ENCODE measurements around the gene SPI1.
"Not testable (repeated sequence)": the region's sequence is repeated elsewhere in the genome, so short reads cannot be mapped to it uniquely, and the experiment has no call there.

The SPI1 gene

DNA sequence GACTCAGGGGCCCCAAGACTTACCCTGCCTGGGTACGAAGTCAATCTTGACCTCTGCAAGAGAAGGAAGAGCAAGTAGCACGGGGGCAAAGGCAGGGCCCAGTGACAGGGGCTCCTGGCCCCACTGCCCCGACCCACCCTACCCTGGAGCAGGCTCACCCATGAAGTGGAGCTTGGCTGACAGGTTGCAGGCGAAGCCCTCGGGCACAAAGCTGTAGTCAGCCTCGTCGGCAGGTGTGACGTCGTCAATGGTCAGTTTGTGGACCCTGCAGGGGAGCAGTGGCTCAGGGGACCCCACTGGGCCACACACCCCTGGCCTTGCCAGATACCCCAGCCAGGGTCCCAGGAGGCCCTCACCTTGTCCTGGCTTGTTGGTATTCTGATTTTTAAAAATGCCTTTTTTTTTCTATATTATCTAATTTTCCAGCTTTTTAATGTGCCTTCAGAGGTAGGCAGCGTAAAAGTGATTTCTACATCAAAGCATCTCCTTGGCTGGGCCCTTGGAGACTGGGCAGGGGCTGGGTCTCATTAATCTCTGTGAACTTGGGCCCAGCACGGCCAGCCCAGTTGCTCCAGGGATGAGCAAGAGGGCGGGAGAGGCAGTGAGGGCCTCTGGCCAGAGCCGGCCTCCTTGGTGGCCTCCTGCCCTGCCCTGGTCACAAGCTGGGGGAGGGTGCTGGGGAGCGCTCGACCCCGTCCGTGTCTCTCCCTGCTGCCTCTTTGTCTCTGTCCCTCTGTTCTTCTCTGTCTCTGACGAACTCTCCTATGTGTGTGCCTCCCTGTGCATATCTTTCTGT is 37.2 kb downstream of the SPI1 start:
- no peak for DNase-seq (ENCODE audit: low read depth)

DNA sequence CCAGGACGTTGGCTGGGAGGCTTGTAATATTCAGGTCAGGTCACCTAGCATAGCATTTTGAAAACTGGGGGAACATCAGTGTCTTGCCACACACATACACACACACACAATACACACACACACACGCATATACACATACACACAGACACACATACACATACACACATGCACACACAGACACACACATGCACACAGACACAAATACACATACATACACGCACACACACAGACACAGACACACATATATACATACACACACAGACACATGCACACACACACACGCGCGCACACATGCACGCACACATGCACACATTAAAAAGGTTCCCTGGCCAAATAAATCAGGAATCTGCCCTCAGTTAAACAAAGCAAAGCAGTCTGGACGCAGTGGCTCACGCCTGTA is 38.3 kb downstream of the SPI1 start:
- DNase-seq (ENCODE audit: low read depth) = no peak

- DNase-seq (ENCODE audit: low read depth) = no peak
Observed at GRCh38 chr11:47338396-47339241, 39.7 kb downstream of the SPI1 start.

DNA sequence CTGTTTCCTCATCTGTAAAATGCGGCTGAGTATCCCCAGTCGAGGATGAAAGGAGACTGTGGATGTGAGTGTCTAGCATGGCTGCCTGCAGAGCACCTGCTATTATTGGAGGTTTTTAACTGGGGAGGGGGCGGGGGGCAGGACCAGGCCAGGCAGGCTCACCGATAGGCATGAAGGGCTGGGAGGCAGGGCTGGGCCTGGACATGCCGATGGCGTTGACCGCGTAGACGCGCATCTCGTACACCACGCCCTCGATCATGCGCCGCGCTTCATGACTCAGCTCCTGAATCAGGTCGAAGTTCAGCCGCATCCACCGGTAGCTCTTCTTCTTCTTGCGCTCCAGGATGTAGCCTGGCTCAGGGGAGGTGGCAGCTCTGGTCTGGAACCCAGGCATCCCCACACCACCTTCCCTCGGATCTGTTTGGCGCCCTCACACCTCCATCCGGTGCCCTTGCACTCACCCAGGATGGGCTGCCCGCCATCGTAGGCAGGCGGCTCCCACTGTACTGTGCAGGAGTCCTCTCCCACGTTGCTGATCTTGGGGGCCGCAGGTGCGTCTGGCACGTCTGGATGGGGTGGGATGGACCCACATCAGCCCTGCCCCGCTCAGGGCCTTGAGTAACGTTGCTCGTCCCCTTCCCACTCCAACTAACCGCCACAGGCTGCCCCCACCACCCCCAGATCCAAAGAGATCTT is 41.0 kb downstream of the SPI1 start:
- DNase-seq (ENCODE audit: low read depth) = no peak

- no peak for DNase-seq (ENCODE audit: low read depth)
Observed at GRCh38 chr11:47336595-47336994, 41.8 kb downstream of the SPI1 start.

DNA sequence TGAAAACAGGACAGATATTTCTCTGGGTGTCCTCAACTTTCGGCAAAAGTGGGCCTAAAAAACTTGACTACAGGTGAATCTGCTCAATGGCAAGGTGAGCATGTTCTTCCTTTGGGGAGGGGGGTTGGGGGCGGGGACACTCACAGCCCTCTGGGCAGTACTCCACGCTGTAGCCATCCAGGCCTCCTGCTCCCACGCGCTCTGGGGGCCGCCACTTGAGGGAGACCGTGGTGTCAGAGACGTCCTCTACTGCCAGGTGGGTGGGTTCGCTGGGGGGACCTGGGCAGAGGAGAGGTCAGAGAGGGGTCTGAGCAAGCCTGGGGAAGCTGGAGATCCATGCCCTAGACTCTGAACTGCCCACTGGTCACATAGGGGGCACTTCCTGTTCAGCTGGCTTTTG is 42.6 kb downstream of the SPI1 start:
- DNase-seq (ENCODE audit: low read depth) = no peak

DNA sequence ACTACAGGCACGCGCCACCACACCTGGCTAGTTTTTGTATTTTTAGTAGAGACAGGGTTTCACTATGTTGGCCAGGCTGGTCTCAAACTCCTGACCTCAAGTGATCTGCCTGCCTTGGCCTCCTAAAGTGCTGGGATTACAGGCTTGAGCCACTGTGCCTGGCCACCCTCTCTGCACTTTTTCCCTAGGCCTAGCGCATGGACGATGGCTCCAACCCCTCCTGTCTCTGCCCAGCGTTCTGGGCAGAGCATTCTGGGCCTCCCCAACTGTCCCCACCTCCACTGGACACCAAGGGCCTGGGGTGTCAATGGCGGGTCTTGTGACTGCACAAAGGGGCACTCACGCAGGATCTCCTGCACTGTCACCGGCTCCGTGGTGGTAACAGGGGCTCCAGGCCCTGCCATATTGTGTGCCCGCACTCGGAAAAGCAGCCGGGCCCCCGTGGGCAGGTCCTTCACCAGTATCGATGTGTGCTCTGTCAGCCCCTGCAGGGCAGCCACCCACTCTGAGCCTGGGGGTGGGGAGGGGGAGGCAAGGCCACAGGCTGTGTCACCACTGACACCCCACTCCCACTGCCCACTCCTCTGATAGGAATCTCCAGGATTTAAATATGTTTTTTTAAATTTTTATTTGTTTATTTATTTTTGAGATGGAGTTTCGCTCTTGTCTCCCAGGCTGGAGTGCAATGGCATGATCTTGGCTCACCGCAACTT is 43.5 kb downstream of the SPI1 start:
- DNase-seq (ENCODE audit: low read depth) = not testable (repeated sequence)

GRCh38 chr11:47333886-47334443 is 44.4 kb downstream of the SPI1 start:
- no peak for DNase-seq (ENCODE audit: low read depth)

DNA sequence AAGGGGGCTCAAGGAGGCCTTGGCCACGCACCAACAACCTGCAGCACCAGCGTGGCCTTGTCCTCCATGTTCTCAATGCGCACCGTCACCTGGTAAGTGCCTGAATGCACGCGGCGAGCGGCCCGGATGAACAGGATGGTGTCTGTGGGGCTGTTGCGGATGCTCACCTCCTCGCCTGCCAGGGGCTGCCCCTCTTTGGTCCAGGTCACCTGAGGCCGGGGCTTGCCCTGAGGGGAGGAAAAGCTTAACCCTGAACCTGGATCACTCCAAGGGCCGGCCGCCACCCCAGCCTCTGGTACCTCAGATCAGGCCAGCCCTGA is 44.9 kb downstream of the SPI1 start:
- DNase-seq (ENCODE audit: low read depth) = no peak

DNA sequence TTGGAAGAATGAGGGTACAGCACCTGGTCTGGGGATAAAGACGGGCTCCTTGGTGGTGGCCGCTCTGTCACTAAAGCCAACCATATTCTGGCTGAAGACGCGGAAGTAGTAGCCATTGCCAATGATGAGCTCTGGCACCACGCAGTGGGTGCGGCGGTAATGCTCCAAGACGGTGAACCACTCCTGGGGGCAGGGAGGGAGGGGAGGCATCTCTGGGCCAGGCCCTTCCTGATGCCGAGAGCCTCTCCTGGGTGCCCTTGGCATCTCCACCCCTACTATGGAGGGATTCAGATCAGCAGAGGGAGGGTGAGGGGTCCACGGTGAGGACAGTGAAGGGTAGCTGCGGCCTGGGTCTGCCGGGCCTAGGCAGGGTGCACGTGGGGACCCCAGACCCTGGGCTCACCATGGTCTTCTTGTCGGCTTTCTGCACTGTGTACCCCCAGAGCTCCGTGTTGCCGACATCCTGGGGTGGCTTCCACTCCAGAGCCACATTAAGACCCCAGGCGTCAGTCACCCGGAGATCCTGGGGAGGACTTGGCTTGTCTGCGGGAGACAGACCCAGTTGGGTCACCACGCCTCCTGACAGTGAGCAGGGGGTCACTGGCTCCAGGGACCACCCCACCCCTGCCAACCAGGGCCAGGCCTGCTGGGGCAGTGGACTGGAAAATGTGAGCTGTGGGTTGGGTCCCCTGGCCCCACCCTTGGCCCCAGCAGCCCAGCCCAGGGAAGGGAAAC is 45.4 kb downstream of the SPI1 start:
- no peak for DNase-seq (ENCODE audit: low read depth)

DNA sequence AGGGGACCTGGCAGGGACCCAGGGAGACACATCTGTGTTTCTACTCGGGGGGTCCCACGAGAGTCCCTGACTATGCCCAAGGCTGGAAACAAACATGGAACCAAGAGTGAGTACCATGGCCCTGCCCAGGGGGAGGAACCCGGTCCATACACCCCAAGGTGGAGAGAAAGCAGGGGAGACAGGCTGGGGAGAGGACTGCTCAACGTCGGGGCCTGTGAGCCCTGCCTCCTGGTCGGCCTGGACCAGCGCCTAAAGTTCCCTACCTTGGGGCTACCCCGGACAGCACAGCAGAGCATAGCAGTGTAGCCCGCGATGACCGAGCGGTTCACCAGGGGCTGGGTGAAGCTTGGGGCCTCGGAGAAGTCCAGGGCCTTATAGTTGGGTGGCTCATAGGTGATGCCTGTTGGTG is 46.0 kb downstream of the SPI1 start:
- no peak for DNase-seq (ENCODE audit: low read depth)

- no peak for DNase-seq (ENCODE audit: low read depth)
Observed at GRCh38 chr11:47331454-47332302, 46.7 kb downstream of the SPI1 start.

DNA sequence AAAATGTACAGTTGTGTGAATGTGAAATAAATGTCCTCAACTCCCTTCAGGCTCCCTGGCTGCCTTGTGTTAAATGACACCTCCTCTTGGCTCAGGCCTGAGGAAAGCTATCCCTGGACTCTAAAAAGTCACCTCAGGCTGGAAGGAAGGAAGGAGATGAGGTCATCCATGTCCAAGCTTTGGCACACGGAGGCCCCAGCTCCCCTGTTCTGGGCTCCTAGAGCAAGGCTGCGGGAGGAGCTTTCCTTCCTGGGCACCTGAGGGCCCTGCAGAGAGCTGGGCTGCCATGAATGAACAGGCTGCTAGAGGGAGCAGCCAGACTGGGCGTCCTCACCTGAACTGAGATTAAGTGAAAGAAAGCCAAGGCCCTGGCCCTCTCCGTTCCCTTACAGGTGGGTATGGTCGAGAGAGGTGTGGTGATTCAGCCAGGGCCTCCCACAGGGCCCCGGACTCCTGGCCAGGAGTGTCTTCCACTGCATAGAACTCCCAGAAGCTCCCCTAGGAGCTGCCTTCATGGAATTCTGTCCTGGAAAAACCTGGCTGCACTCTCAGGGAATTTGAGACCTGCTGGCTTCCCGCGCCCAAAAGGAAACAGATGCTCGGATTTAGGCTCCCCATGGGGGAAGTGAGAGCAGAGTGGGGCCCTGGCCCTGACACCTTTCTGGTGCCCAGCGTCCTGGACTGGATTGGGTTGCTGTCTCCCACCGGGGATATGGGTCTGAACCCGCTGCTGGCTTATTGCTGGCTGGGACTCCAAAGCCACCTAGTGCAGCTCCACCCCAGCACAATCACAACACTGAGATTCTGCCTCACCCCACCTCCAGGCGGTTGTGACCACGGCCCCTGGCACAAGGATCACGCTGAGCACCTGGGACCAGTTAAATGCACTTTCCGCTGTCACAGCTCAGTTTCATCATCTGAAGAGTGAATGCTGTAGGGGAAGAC is 48.1 kb downstream of the SPI1 start:
- DNase-seq (ENCODE audit: low read depth) = no peak

- DNase-seq (ENCODE audit: low read depth) = no peak
Observed at GRCh38 chr11:47329431-47329986, 48.8 kb downstream of the SPI1 start.

DNA sequence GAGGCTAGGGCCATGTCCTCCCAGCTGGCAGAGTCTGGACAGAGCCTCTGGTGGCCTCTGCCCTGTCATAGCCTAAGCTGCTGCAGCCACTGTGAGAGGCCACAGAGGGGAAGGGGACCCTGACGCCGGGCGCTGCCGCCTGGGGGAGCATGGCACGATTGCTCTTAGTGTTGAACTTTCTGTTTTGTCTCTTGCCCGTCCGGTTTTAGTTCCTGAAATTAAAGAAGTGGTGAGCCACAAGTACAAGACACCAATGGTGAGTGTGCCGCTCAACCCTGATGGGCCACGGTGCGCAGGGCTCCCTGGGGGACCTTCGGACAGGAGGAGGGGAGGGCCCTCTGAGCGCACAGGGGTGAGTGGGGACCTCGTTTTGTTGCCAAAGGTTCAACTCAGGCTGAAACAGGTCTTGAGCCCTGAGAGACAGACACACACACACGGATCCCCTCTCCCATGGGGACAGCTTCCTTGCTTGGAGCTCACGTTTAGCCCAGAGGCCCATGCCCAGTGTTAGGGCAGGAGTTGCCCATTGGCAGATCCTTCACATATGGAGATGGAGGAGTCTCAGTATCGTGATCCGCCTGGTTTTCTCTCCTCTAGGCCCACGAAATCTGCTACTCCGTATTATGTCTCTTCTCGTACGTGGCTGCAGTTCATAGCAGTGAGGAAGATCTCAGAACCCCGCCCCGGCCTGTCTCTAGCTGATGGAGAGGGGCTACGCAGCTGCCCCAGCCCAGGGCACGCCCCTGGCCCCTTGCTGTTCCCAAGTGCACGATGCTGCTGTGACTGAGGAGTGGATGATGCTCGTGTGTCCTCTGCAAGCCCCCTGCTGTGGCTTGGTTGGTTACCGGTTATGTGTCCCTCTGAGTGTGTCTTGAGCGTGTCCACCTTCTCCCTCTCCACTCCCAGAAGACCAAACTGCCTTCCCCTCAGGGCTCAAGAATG is 49.6 kb downstream of the SPI1 start:
- DNase-seq (ENCODE audit: low read depth) = no peak

DNA sequence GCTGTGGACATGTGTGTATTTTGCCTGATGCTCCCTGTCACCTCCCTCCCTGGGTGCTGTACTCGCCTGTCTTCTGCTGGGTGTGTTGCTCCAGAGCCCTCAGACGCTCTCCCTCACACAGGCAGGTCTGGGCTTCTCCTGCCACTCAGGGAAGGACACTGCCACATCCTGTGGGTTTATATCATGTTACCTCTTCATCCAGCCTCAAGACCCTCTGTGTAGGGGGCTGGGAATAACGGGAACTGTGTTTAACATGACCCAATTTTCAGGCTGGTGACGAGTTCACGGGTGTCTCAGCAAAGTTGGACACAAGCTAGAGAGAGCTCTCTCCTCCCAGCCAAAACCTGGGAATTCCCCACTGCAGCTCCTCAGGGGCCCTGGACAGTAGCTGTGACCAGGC is 50.4 kb downstream of the SPI1 start:
- no peak for DNase-seq (ENCODE audit: low read depth)

DNA sequence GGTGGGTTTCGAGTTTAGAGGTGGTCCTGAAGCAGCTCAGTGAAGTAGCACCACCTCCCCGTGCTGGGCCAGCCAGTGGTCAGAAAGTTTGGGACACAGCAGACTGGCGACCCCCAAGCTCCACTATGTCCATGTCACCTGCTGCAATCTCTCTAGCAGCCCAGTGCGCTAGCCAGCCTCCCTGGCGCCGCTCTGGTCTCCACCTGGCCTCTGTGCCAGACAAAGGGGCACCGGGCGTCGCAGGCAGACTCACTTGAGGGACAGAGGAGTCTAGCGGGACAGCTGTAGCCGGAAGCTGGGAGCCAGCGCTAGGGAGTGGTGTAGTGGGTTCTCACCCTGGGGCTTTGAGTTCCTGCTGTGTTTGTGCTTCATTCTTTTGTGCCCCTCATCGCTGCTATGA is 51.3 kb downstream of the SPI1 start:
- DNase-seq (ENCODE audit: low read depth) = no peak

GRCh38 chr11:47326198-47326597 is 52.1 kb downstream of the SPI1 start:
- no peak for DNase-seq (ENCODE audit: low read depth)
